NCI-H1417 treated with DMSO at 0.1 percent for 48 hours (cell line): Measurements from ENCODE around the gene AKAP10.
"Not testable (repeated sequence)": the region's sequence is repeated elsewhere in the genome, so short reads cannot be mapped to it uniquely, and the experiment has no call there.

ENCODE experiments used
- DNase-seq: peaks from one replicate; lab custom pipeline; 2025; lab: John Stamatoyannopoulos, UW

Gene AKAP10

GRCh38 chr17:19867329-19868078 lies 110.1 kb downstream of the AKAP10 start, which contains the start of gene ULK2:
Gene ULK2, minus strand, starts transcription at chr17:19867936. Its CDS starts 519 bp downstream, at chr17:19867417.
- DNase-seq: no peak

DNA sequence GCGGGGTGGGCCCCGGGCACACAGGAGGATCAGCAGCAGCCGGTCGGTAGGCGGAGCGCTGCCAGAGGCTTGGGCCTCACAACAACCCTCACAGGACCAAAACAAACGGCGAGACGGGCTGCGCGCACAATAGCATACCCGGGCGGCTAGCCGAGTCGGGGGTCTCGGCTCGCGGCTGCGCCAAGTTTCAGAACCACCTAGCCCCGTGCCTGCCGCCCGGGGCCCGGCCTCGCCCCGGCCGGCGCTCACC lies 110.6 kb downstream of the AKAP10 start:
- no peak for DNase-seq

DNA sequence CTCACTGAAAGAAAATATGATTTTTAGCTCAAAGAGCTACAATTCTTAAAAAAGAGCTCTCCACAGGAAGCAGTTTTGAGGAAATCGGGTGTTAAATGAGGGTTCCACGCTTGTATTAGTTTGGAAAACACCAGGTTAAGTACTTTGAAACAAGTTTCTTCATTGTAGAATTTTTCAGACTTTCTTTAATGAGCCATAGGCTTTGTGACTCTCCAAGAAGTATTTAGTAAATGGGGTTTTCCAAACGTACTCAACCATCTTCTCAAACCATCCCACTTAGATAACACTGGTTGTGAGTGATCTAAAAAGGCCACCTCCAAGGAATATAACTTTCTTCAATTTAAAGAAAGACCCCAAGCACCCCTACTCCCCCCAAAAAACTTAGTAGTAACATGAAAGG lies 112.6 kb downstream of the AKAP10 start:
- DNase-seq: no peak

GRCh38 chr17:19860647-19861177 lies 116.9 kb downstream of the AKAP10 start:
- not testable (repeated sequence) for DNase-seq

GRCh38 chr17:19857640-19858039 lies 120.0 kb downstream of the AKAP10 start:
- DNase-seq: no peak
